SK-N-MC (cell line): ENCODE measurements around the gene INPP4B.

ENCODE experiments used
- EZH2 ChIP-seq: fragments of 200-600 bp; sonication (generic); IDR thresholded peaks from one replicate; pipeline ENCODE4 v1.6.1; 2017; ENCODE audit warnings: antibody characterized with exemption
- POLR2AphosphoS5 ChIP-seq: IDR thresholded peaks from 2 replicates; pipeline ENCODE4 v1.6.1; 2012; ENCODE audit warnings: mild to moderate bottlenecking, low read depth, low read length, borderline replicate concordance

DNA sequence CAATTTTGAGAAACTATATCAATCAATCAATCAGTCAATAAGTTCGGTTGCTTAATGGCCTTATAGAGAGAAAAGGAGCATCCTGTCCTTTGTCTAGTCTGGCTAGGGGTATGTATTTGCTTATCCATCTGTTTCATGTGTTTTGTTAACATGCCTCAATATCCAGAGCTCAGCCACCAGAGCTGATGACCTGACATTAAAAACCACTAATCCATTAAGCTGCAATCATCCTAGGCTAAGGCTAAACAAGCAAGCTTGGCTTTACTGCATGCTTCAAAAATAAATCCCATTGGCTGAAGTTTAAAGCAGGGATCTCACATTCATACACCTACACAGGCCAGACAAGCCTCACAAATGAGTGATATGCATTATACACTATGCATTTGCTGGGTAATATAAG lies 139.7 kb downstream of the INPP4B start:
- no peak for TF ChIP-seq EZH2
- TF ChIP-seq POLR2AphosphoS5 = no peak
